ENCODE data around the gene KRT39.

- TF ChIP-seq NFRKB (IDR thresholded peaks at IDR 0.05) (no peak), SP1 (IDR thresholded peaks at IDR 0.05) (no peak), ELF4 (IDR thresholded peaks at IDR 0.05) (no peak), ARNT (IDR thresholded peaks at IDR 0.05) (no peak), TARDBP (IDR thresholded peaks at IDR 0.05) (no peak), SUZ12 (IDR thresholded peaks at IDR 0.05) (no peak), BHLHE40 (IDR thresholded peaks at IDR 0.05; ENCODE audit: borderline replicate concordance) (no peak)
These were observed 36.1 kb upstream of the KRT39 start for GRCh38 chr17:41002814-41003213.

Data from HEK293T (cell line).